GM20431 (cell line): ENCODE results near the gene DLGAP4.

ENCODE experiments used
- in situ Hi-C: fragments of 300-500 bp; cut with MseI, MboI; formaldehyde crosslinking; loops from one replicate; pipeline ENCODE4 v1.15.0; 2020; ENCODE audit warnings: low sequenced_read_pairs; ENCODE audit not compliant: unreplicated experiment

Gene DLGAP4

GRCh38 chr20:36320898-36321695 lies 15.0 kb downstream of the DLGAP4 start:
- in situ Hi-C loops = no loop called here

- in situ Hi-C loops = no loop called here
Measured at GRCh38 chr20:36322131-36322530, 16.0 kb downstream of the DLGAP4 start.

DNA sequence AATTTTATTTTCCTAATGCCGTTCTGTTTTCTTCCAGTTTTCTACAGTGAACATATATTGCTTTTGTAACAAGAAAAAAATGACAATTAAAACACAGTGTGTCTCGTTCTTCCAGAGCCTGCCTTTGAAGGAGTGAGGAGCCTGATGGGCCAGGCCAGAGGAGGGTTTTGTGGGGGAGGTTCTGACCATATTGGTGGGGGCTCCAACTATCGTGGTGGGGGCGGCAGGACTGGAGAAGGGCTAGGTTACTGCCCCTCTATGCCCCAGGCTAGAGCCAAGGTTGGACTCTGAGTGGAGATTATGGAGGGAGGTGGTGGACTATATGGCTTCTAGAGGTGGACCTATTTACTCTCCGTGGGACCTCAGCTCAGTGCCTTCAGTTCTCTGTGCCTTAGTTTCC lies 24.0 kb downstream of the DLGAP4 start:
- in situ Hi-C loops = no loop called here

GRCh38 chr20:36331209-36331608 lies 25.1 kb downstream of the DLGAP4 start:
- in situ Hi-C loops = no loop called here

DNA sequence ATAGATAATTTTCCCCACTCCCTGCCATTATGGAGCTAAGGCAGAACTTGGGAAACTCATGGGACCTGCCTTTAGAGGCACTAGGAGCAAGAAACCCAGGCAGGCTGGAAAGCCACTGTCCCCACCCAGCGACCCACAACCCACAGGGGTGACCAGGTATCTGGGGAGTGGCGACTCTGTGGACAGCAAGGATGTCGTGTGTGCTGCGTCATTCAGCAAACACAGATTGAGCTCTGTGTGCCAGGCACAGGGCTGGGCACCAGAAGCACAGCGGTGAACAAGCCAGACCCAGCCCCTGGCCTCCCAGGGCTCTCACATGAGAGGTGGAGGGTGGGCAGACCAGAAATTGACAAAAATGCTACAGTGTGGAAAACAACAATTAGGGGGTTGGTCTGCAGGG lies 27.7 kb downstream of the DLGAP4 start:
- in situ Hi-C loops = no loop called here

DNA sequence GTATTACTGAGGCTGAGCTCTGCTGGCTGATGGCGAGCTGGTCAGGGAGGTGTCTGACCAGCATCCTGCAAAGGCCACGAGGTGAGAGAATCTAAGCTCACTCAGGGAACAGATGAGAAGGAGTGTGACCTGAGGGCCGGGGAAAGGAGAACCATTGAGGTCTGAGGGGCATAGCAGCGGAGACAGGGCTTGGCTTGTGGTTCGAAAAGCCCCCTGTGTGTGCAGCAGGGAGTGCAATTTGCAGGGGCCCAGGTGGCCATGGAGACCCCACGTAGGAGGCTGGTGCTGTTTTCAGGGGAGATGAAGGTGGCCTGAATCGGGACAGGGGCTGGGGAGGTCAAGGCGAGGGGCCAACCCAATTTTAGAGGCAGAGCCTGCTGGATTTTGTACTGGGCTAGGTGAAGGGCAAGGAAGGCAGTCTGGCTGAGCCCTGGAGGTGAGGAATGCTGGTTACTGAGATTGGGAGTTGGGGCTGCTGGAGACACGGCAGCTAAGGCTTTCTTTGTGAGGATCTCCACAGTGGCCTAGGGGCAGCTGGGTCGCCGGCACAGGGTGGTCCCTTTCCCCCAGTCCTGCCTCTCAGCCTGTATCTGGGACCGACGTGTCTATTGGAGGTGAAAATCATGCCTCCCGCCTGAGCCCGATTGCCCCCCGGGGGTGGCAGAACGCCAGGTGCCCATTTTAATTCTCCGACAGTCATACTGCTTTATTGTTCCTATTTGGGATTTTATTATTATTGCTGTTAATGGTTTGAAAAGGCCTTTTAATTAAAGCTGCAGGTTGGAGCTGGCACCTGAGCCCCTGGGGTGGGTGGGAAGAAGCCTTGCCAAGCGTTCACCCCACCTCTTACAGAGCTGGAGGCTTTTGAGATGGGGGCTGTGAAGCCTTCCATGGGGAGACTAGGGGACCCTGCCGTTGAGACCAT lies 28.4 kb downstream of the DLGAP4 start:
- in situ Hi-C loops = no loop called here

DNA sequence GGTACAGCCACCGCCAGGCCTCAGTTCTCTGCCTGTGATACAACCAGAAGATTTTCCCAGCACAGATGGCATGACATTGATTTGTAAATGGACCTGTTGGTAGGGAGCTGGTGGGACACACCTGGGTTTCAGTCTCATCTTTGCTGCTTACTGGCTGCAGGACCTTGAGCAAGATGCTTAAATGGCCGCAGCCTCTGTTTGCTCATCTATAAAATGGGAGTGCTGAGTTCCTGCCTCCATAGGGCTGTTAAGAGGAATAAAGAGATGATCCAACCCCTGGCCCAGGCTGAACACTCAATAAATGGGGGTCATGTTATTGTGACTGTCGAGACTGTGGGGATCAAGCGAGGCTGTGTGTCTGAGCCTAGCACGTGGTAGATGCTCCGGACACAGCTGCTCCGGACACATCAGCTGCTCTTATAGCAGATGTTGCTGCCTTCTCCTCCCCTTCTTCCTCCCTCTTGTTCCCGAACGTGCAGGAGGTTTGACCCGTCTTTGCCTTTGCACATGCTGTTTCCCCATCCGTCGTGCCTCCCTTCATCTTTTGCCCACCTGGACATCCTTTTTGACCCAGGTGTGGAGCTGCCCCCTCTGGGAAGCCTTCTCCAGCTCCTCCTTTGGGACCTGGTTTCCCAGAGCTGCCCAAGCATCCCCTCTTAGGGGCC lies 29.2 kb downstream of the DLGAP4 start:
- in situ Hi-C loops = no loop called here

DNA sequence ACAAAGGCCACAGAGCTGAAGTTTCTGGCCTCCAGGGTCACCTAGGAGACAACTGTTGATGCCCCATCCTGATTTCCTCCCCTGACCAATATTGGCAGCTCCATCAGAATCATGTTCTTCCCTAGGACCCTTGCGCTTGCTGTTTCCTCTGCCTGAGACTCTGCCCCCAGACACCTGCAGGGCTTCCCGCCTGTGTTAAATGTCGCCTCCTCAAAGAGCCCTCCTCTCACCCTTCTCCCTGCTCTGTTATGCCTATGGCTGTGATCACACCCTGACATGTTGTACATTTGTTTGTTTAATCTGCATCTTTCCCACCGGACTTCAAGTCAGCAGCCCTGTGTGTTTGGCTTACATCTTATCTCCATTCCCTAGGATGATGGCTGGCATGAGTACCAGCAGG lies 30.1 kb downstream of the DLGAP4 start:
- in situ Hi-C loops = no loop called here

DNA sequence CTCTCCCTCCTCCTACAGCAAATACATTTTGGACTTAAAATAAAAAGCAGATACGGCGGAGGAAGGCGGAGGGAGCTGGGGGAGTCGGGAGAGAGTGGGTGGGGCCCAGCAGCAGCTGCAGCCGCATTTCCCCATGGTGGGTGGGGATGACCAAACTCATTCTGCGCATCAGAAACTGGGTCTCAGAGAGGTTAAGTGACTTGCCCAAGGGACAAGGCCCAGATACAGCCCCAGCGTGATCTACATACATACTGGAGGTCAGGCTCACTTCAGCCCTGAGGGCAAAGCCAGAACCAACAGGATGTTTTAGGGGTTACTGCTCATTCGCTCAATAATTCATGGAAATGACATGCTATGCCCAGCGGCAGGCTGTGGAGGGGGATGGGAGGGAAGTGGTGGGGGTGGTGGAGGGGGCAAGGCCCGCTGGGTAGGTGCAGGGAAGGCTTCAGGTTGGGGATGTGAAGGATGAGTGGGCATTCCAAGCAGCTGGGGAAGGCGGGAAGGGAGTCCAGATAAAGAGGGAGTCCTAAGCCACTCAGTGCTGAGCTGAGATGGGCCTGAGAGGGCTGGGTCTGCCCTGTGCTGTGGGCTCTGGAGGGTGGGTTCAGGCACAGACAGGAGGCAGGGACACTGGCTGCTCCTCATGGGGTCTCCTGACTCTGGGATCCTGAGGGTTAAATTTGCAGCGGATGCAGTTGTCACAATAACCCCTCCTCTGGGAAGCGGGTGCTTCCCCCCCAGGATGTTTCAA lies 31.0 kb downstream of the DLGAP4 start:
- in situ Hi-C loops = no loop called here

DNA sequence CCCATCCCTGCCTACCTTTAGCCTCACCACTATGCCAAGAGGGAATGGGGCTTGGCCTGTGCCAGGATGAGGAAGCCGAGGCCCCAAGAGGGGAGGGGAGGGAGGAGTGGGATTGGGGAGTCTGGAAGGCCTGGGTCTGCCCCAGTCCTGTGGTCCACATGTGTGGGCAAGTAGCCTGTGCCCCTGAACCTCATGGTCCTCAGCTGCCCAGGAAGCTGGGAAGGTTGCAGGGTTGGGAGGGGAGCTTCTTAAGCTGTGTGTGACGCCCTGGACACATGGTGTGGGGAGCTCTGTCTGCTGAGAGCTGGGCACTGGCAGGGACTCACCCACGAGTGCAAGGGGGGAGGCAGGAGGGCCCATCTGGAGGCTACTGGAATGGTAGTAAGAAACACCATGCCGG lies 31.7 kb downstream of the DLGAP4 start:
- in situ Hi-C loops = no loop called here

GRCh38 chr20:36339646-36340592 lies 33.8 kb downstream of the DLGAP4 start:
- in situ Hi-C loops = no loop called here

DNA sequence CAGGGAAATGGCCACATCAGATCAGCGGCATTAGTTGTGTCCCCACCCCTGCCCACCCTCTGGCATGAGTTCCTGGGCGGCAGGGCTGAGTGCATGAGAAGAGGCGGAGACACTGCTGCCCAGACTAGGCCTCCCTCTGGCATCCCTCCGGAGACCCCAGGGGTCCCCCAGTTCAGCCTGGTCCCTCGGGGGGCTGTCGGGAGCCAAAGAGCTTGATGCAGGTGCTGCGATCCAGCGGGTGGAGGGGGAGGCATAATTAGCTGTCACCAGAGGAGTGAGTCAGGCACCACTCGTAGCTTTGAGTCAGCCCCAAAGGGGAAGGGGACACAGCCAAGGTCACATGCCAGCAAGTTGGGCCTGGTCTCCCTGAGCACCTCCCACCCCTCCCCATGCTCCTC lies 34.5 kb downstream of the DLGAP4 start:
- in situ Hi-C loops = no loop called here

DNA sequence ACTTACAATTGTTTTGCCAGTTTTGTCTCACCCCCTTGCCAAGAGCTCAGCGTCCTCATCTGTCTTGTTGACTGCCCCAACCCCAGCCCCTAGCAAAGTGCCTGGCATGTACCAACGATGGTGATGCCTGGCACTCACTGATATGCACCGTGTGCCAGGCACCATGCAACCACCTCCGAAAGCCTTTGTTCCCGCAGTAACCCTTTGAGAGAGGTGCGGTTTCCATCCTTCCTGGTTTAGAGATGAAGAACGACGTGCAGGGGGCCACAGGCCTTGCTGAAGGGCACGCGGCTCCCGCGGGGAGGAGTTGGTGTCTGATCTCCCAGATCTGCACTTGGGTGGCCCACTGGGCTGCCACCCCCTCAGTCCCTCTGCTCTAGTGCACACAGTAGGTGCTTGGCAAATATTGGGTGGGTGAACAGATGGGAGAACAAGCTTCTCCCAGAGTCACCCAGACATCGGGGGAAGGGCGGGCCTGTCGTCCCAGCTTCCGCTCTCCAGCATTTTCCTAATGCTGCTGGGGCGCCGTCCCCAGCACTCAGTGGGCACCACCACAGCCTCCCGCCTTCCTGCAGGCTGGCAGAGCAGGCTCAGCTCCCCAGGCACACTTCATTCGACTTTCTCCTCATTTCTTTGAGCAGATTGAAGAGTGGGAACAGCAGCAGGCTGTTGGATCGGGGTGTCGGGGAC lies 35.3 kb downstream of the DLGAP4 start:
- in situ Hi-C loops = no loop called here

GRCh38 chr20:36342331-36343120 lies 36.4 kb downstream of the DLGAP4 start:
- in situ Hi-C loops = no loop called here

DNA sequence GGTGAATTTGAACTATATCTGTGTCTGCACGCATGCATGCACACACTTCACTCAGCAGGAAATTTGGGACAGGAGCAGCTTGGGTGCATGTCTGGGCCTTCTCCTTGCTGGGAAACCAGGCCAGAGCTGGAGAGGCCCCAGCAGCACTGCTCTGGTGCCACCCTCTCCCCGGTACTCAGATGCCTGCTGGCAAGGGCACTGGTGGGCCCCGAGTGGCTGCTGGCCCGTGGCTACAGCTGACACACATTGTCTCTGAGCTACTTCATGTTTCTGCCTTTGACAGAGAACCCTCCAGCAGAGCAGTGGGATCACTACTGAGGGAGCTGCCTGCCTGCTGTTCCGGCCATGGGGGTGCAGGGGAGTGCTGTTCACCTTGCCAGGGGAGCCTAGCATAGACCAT lies 37.5 kb downstream of the DLGAP4 start:
- in situ Hi-C loops = no loop called here

GRCh38 chr20:36344517-36345132 lies 38.5 kb downstream of the DLGAP4 start:
- in situ Hi-C loops = no loop called here

GRCh38 chr20:36346256-36346655 lies 40.1 kb downstream of the DLGAP4 start:
- in situ Hi-C loops = no loop called here
